Left lung (tissue), 10 donors: Measurements from ENCODE around the gene TMEM245. TPM values are rescaled to one million over a fixed set of nuclear protein-coding genes. Genes with fewer than 3 reads are reported as not detected.

Source experiments
- ATAC-seq: fragments of 200-7000 bp; cut with Tn5 transposase; one replicate; pipeline ENCODE4 v1.9.1; 2020; ENCODE audit warnings: moderate library complexity
- DNase-seq, 4 donors: peaks; one replicate each; pipeline ENCODE4 v3.0.0-alpha.2; 2013 to 2020
- H3K27ac ChIP-seq, 2 donors: fragments of 200-600 bp; sonication (generic) in 1 of 2; one replicate each; pipeline versions ENCODE4 v1.5.0 to v1.8.0; 2020 to 2021
- H3K27me3 ChIP-seq, 2 donors: fragments of 200-600 bp; sonication (generic) in 1 of 2; one replicate each; pipeline versions ENCODE4 v1.5.0 to v1.8.0; 2020 to 2021
- H3K36me3 ChIP-seq, 2 donors: fragments of 200-600 bp; sonication (generic) in 1 of 2; one replicate each; pipeline versions ENCODE4 v1.5.0 to v1.8.0; 2020 to 2021
- H3K4me1 ChIP-seq, 2 donors: fragments of 200-600 bp; one replicate each; pipeline ENCODE4 v1.8.0; 2021
- H3K4me3 ChIP-seq, 2 donors: fragments of 200-600 bp; sonication (generic) in 1 of 2; one replicate each; pipeline versions ENCODE4 v1.5.0 to v1.8.0; 2020 to 2021; ENCODE audit warnings: mild to moderate bottlenecking in 1 of 2
- H3K9me3 ChIP-seq, 2 donors: fragments of 200-600 bp; sonication (generic) in 1 of 2; one replicate each; pipeline versions ENCODE4 v1.5.0 to v1.8.0; 2020 to 2021
- intact Hi-C, 2 donors: fragments of 100-400 bp; cut with DNase I; formaldehyde crosslinking; loops; one replicate each; pipeline versions ENCODE4 v1.11.2 to v1.14.2; 2022
- polyA plus RNA-seq, 6 donors: library from polyadenylated mRNA; unstranded; fragments of 120-200 nt; gene quantifications; one replicate each; pipeline ENCODE4 v1.2.1, GENCODE V29; 2013; ENCODE audit not compliant: insufficient read length in 6 of 6
- total RNA-seq, 2 donors: library from RNA; stranded (reverse); fragmentation: NEBNext Ultra II Directional; extraction: Animal tissue kit (Norgen Biotek cat#: 25700); gene quantifications; one replicate each; pipeline ENCODE4 v1.2.1, GENCODE V29; 2021
- TF ChIP-seq, protein P1 (sequence below), 2 donors: fragments of 200-600 bp; sonication (generic) in 1 of 2; IDR thresholded peaks; one replicate each; pipeline versions ENCODE4 v1.5.0 to v1.8.0; 2021; ENCODE audit warnings: antibody characterized with exemption in 2 of 2
- donor health status: DM: no; HTN: yes; CAD: no.
- donor health status: DM: no; HTN: no; CAD: no.

TMEM245 gene
- total and polyA plus RNA-seq, 8 donors, result 61.0 to 89.2 (median 81.7) TPM

DNA sequence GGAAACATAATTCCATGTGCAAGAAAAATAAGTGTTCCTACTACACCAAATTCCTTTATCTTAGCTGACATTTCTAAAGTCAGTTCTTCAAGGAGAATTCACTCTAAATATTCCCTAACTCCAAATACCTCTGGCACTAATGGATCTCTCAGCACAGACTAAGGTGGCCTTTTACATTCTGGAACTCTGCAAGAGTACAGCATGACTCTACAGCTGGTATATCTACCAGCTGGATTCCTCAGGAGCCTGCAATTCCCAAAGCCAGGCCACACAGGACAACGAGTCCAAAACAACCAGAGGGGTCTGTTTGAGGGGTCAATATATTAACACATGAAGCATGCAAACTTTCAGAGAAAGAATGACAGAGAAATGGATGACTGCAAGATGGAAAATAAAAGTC lies 27.2 kb downstream of the TMEM245 start:
- Histone ChIP-seq H3K27me3 (no peaks in the 10 kb centered on the region), H3K4me1 (peaks cover 0 to 13% of the 10 kb centered on the region in 2 donors), H3K36me3 (peaks cover 0 to 44% of the 10 kb centered on the region in 2 donors), H3K27ac (no peak overlapping the region), H3K9me3 (no peaks in the 10 kb centered on the region), H3K4me3 (no peak overlapping the region)
- DNase-seq (no peak), ATAC-seq (no peak)
- TF ChIP-seq, protein P1, sequence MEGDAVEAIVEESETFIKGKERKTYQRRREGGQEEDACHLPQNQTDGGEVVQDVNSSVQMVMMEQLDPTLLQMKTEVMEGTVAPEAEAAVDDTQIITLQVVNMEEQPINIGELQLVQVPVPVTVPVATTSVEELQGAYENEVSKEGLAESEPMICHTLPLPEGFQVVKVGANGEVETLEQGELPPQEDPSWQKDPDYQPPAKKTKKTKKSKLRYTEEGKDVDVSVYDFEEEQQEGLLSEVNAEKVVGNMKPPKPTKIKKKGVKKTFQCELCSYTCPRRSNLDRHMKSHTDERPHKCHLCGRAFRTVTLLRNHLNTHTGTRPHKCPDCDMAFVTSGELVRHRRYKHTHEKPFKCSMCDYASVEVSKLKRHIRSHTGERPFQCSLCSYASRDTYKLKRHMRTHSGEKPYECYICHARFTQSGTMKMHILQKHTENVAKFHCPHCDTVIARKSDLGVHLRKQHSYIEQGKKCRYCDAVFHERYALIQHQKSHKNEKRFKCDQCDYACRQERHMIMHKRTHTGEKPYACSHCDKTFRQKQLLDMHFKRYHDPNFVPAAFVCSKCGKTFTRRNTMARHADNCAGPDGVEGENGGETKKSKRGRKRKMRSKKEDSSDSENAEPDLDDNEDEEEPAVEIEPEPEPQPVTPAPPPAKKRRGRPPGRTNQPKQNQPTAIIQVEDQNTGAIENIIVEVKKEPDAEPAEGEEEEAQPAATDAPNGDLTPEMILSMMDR (IDR thresholded peaks at IDR 0.05), result no peak
- intact Hi-C loops, result no loop called here

GRCh38 chr9:109092051-109092580 lies 27.6 kb downstream of the TMEM245 start:
- TF ChIP-seq, protein P1 (IDR thresholded peaks at IDR 0.05), result no peak
- Histone ChIP-seq H3K9me3 (no peaks in the 10 kb centered on the region), H3K4me3 (no peak overlapping the region), H3K27ac (no peak overlapping the region), H3K36me3 (peaks cover 0 to 48% of the 10 kb centered on the region in 2 donors), H3K4me1 (peaks cover 0 to 9% of the 10 kb centered on the region in 2 donors), H3K27me3 (no peaks in the 10 kb centered on the region)
- intact Hi-C loops, result no loop called here
- DNase-seq, result no peak
- no peak for ATAC-seq

- TF ChIP-seq, protein P1 (IDR thresholded peaks at IDR 0.05), result no peak
- Histone ChIP-seq H3K36me3 (peaks cover 0 to 57% of the 10 kb centered on the region in 2 donors), H3K27me3 (no peaks in the 10 kb centered on the region), H3K4me1 (no peaks in the 10 kb centered on the region), H3K4me3 (no peak overlapping the region), H3K27ac (no peak overlapping the region), H3K9me3 (no peaks in the 10 kb centered on the region)
- intact Hi-C loops, result no loop called here
- no peak for ATAC-seq
- no peak for DNase-seq
Observed at GRCh38 chr9:109088221-109088620, 31.5 kb downstream of the TMEM245 start.

- Histone ChIP-seq H3K4me3 (no peak overlapping the region), H3K27me3 (no peaks in the 10 kb centered on the region), H3K4me1 (no peaks in the 10 kb centered on the region), H3K27ac (no peak overlapping the region), H3K36me3 (peaks cover 0 to 59% of the 10 kb centered on the region in 2 donors), H3K9me3 (no peaks in the 10 kb centered on the region)
- DNase-seq (no peak), ATAC-seq (peak; percentile 55)
- TF ChIP-seq, protein P1 (IDR thresholded peaks at IDR 0.05), result no peak
- intact Hi-C loops, result no loop called here
Observed at GRCh38 chr9:109087795-109088194, 32.0 kb downstream of the TMEM245 start.

- Histone ChIP-seq H3K4me1 (no peaks in the 10 kb centered on the region), H3K36me3 (peaks cover 0 to 50% of the 10 kb centered on the region in 2 donors)
- ATAC-seq, result peak; percentile 38
Observed at GRCh38 chr9:109086221-109086620, 33.5 kb downstream of the TMEM245 start.

More at GRCh38 chr9:109086221-109086620, 33.5 kb downstream of the TMEM245 start:
- intact Hi-C loops, result no loop called here
- H3K4me3 ChIP-seq, result no peak overlapping the region
- no peaks in the 10 kb centered on the region for H3K9me3 ChIP-seq
- DNase-seq, result no peak
- TF ChIP-seq, protein P1 (IDR thresholded peaks at IDR 0.05), result no peak
- no peaks in the 10 kb centered on the region for H3K27me3 ChIP-seq
- H3K27ac ChIP-seq, result no peak overlapping the region
